ENCODE measurements around the gene ITGB1.

GRCh38 chr10:32981760-32982159 lies 23.7 kb upstream of the ITGB1 start:
- peak in 1 of 3 donors; percentile 8 for TF ChIP-seq POLR2A (IDR thresholded peaks at IDR 0.05)
- no peak for TF ChIP-seq CTCF (IDR thresholded peaks at IDR 0.05 in 8 of 11, conservative IDR thresholded peaks at IDR 0.05 in 3 of 11)
